Measurements from ENCODE around the gene SOX8.

- TF ChIP-seq POLR2A (IDR thresholded peaks at IDR 0.05) (no peak), CTCF (IDR thresholded peaks at IDR 0.05) (no peak)
These were observed 51.0 kb downstream of the SOX8 start for GRCh38 chr16:1032607-1033006.
